NCI-H748 (cell line): ENCODE data around the gene ACTR3.

Experiments
- DNase-seq: peaks from one replicate; lab custom pipeline; 2025; ENCODE audit not compliant: unreplicated experiment; lab: John Stamatoyannopoulos, UW

Gene ACTR3

DNA sequence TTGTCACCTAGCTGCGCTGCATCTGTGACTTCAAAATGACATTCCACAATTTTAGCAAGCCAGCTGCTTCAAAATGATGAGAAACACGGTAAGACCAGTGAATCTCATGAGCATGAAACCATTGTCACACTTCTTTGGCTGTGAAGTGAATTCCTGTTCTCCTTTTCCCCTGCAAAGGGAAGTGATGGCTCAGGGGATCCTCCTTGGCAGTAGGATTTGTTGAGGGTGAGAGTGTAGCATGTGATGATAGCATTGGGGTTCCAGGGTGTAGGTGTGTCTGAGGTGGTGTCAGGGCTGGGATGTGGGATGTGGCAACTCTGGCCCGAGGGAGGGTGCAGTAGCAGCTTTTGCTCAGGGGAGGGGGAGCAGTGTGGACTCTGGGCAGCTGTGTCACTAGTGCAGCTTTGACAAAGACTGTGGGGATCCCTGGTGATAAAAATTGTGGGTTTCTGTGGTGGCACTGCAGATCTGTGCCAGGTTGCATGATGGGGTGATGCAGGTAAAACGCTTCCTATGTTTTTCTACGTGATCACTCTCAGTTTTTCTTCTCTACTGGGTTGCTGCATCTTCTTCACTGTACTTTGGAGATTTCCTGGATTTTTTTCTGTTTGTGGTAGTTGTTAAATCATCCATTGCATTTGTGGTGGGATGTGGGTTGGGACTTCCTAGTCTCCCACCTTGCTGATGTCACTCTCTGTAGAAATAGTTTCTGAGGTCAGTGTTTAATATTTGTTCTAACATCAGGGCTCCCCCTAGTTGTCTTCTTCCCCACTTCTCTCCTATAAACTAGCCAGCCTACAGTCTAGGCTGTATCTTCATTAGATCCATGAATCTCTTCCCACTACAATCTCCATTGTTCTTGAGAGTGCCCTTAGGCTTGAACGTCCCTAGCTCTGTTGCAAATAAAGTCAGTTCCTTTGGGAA lies 107.0 kb downstream of the ACTR3 start:
- DNase-seq: no peak

DNA sequence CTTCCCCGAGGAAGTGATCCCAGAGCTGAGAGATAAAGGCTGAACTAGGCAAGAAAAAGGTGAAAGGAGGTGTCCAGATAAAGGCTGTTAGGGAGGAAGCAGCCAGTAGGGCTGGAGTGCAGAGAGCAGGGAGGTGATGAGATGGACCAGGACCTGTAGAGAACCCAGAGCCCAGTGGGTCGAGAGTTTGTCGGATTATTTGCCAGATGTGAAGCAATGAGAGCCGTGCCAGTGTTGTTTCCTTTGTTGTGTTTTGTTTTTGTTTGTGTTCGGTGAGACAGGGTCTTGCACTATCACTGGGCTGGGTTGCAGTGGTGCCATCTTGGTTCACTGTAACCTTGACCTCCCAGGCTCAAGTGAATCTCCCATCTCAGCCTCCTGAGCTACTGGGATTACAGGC lies 111.3 kb downstream of the ACTR3 start:
- DNase-seq: no peak

DNA sequence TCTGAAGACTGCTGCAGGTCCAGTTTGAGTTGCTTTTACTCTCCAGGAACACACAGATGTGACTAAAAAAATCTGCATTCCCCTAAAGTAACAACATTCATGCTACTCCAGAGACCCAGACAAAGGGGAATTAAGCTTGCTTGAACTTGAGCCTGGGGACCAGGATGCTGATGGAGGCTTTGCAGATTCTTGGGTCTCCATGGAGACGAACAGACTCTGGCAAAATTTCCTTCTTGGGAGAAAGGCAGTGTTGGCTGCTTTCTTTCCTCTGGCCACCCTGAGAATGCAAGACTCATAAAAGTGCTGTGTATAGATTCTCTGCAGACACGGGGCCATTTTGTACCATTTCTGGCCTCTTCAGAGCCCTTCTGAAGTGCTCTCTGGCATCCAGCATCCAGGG lies 112.0 kb downstream of the ACTR3 start:
- DNase-seq: no peak

DNA sequence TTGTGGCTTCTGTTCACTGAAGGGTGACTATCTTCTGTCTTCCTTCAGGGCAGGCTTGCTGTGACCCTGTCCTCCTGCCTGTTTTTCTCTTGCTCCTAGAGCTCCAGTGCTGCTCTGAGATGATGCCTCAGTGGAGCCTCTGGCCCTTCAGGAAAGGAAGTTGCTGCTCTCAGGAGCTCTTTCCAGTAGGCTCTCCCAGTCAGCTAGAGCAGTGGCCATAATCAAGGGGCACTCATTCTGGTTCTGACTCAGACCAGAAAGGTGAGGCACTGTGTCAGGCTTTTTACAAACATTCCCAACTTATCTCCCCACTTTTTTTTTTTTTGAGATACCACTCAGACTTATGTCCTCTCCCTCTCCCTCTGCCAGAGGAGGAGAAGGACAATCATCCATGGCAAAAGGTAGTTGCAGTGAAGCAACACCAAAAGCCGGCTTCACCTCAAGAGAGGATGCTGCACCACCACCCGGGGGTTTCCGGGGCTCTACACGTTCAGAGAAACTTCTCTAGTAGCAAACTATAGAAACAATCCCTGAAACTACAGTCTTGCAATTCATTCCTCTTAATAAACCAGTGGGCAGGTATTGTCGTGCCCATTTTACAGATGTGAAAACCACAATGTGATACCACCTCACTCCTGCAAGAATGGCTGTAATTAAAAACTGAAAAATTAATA lies 115.4 kb downstream of the ACTR3 start:
- no peak for DNase-seq

DNA sequence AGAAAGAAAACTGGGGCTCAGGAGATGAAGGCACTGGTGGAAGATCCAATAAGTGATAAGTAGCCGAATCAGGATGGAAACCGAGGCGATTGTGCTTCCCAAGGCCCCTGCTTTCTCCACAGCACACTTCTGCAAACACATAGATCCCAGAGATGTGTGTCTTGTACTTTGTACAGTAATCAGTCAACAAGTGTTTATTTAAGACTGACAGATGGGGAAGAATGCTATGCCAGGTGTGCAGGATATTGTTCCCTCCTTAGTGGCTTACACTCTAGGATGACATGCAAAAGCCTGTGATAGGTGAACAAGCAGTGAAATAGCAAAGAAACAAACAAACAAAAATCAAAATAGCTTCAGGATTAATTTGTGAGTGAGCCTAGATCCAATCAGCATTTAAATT lies 116.6 kb downstream of the ACTR3 start:
- peak; percentile 1 for DNase-seq

DNA sequence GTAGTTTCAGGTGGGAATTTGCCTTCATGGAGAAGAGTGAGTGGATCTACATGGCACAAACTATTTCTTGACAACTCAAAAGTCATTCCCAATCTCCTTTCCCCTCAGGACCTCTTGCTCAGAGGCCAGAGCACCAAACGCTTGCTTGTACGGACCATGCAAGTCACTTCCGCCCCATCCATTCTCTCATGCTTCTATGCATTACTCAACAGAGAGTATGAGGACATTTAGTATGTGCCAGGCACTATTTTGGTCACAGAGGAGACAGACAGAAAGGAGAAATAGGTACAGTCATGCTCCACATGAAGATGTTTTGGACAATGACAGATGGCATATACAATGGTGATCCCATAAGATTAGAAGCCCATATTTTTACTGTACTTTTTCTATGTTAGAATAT lies 117.5 kb downstream of the ACTR3 start:
- DNase-seq: no peak

DNA sequence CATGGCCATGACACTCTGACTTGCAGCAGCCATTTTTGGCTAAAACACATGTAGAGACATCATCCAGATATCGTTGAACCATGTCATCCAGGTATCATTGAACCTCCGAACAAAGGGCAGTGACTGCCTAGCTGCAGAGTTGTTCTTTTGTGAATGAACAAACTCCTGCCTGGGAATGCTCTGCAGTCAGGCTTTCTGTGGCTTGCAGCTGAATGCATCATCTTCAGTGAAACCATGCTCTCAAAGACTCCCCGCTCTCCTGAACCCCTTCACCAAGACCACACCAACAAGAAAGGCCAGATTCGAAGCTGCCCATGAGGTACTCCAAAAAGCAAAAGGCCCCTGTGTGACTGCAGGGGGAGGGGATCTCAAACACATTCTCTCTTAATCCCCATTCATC lies 118.8 kb downstream of the ACTR3 start:
- no peak for DNase-seq

DNA sequence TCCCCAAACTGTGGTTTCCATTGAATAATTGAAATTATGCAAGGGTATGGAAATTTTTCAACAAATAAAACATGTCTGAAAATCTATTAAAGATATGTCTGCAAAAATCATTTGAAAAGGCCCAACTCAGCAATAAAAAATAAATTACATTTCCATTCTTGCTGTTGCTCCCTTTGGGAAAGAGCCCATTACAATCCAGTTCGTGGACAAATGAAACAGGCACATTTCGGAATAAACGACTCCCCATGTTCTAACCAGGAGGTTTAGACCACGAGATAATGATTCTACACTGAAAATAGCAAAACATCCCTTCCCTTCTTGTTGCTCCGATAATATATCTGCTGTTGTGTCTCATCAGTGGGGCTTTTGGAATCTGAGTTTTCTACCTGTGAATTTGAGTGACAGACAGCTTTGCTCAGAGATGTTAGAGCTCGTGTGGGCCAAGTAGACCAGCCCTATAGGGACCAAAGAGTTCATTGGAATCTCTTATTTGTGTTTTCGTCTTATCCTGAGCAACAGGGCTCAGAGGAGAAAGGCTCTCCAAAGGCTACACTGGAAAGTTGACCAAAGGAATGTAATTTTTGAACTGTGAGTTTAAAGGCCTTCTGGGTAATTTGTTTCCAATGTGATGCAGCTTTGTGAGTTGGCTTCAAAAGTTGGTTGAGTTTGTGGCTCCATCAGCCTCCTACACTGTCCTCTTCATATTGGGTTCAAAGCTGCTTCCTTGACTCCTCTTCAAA lies 119.5 kb downstream of the ACTR3 start:
- no peak for DNase-seq

DNA sequence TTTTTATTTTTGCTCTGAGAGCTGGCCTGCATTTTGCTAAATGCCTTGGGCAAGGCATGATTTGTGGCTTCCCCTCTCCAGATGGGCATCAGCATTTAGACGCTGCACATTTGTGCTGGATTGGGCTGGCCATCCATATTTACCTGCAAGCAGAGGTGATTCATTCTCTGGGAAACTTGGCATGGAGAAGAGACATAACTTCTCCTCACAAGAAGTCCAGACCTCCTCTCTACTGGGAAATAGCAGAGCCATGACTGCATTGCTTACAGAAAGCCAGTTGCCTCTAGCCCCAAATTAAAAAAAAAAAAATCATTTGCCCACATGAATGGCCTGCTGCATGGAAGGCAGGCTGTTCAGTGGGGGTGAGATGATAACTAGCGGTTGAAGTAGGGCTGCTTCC lies 120.1 kb downstream of the ACTR3 start:
- DNase-seq: no peak

DNA sequence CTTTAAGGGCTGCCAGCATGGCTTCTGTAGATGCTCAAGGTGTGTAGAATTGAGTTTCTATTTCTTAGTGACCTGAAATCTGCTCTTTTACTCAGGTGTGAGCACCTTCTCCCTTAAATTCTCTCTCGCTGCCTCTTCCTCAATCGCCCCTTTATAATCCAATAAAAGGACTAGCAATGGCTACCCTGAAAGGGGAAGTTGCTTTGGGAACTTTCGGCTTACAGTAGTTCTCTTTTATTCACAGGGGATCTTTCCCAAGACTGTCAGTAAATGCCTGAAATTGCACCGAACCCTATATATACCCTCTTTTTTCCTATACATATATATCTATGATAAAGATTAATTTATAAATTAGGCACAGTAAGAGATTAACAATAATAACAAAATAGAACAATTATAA lies 121.8 kb downstream of the ACTR3 start:
- DNase-seq: no peak
